T-helper 22 cell (primary cell): ENCODE results near the gene ASB15.
"Not testable (repeated sequence)": the region's sequence is repeated elsewhere in the genome, so short reads cannot be mapped to it uniquely, and the experiment has no call there.

ENCODE experiments used
- DNase-seq: peaks from one replicate; pipeline ENCODE4 v3.0.0-alpha.2; 2020; ENCODE audit warnings: low read depth

Gene ASB15

GRCh38 chr7:123601530-123601929, at the start of gene ASB15:
Gene ASB15 (plus strand): TSS chr7:123601821. CDS start chr7:123614503, 12,682 bp downstream.
- DNase-seq, result no peak

GRCh38 chr7:123552134-123552533, 49.5 kb upstream of the ASB15 start:
- not testable (repeated sequence) for DNase-seq

GRCh38 chr7:123552641-123553040, 49.0 kb upstream of the ASB15 start:
- DNase-seq, result no peak

GRCh38 chr7:123553159-123553558, 48.5 kb upstream of the ASB15 start:
- no peak for DNase-seq

GRCh38 chr7:123555484-123555883, 46.1 kb upstream of the ASB15 start:
- DNase-seq, result no peak

- DNase-seq, result no peak
Measured at GRCh38 chr7:123557016-123557397, 44.6 kb upstream of the ASB15 start.

GRCh38 chr7:123557398-123558288, 44.0 kb upstream of the ASB15 start, which contains the start of gene NDUFA5:
Gene NDUFA5 (minus strand): TSS chr7:123557818. CDS start chr7:123557795, 23 bp downstream.
- peak; percentile 96 for DNase-seq

GRCh38 chr7:123558289-123558874, 43.2 kb upstream of the ASB15 start:
- no peak for DNase-seq

- DNase-seq, result no peak
Measured at GRCh38 chr7:123562121-123562520, 39.5 kb upstream of the ASB15 start.

GRCh38 chr7:123569352-123570010, 32.1 kb upstream of the ASB15 start:
- DNase-seq, result no peak

- no peak for DNase-seq
Measured at GRCh38 chr7:123570390-123571182, 31.0 kb upstream of the ASB15 start.

GRCh38 chr7:123571187-123571586, 30.4 kb upstream of the ASB15 start:
- DNase-seq, result no peak

GRCh38 chr7:123571684-123572083, 29.9 kb upstream of the ASB15 start:
- DNase-seq, result no peak

GRCh38 chr7:123573341-123573740, 28.3 kb upstream of the ASB15 start:
- no peak for DNase-seq

- no peak for DNase-seq
Measured at GRCh38 chr7:123573896-123574467, 27.6 kb upstream of the ASB15 start.

GRCh38 chr7:123579416-123579815, 22.2 kb upstream of the ASB15 start:
- no peak for DNase-seq

- no peak for DNase-seq
Measured at GRCh38 chr7:123580406-123581161, 21.0 kb upstream of the ASB15 start.

- no peak for DNase-seq
Measured at GRCh38 chr7:123581162-123581459, 20.5 kb upstream of the ASB15 start.

GRCh38 chr7:123583821-123584220, 17.8 kb upstream of the ASB15 start:
- DNase-seq, result no peak

- no peak for DNase-seq
Measured at GRCh38 chr7:123588376-123588775, 13.2 kb upstream of the ASB15 start.

GRCh38 chr7:123594813-123595241, 6.8 kb upstream of the ASB15 start:
- no peak for DNase-seq
